Inflammatory macrophage treated with lipopolysaccharide for 4 hours (primary cell): ENCODE measurements around the gene STARD3.

Experiments used
- DNase-seq: peaks from one replicate; pipeline ENCODE4 v3.0.0-alpha.2; 2020

Gene STARD3

GRCh38 chr17:39604911-39605491 is 31.9 kb upstream of the STARD3 start:
- no peak for DNase-seq

- DNase-seq: no peak
These were observed 31.2 kb upstream of the STARD3 start for GRCh38 chr17:39605492-39606433.

- DNase-seq: no peak
These were observed 30.4 kb upstream of the STARD3 start for GRCh38 chr17:39606434-39607056.

GRCh38 chr17:39607057-39607850 is 29.7 kb upstream of the STARD3 start:
- no peak for DNase-seq

- DNase-seq: no peak
These were observed 29.2 kb upstream of the STARD3 start, which contains the start of gene NEUROD2 for GRCh38 chr17:39607851-39608130. Gene NEUROD2, minus strand, starts transcription at chr17:39607920. Its CDS starts 1,321 bp downstream, at chr17:39606599.

- DNase-seq: no peak
These were observed 28.6 kb upstream of the STARD3 start for GRCh38 chr17:39608142-39608981.

GRCh38 chr17:39609416-39610025 is 27.4 kb upstream of the STARD3 start:
- DNase-seq: no peak

- no peak for DNase-seq
These were observed 25.4 kb upstream of the STARD3 start for GRCh38 chr17:39611401-39612112.

GRCh38 chr17:39612291-39612894 is 24.6 kb upstream of the STARD3 start:
- no peak for DNase-seq

GRCh38 chr17:39612935-39613464 is 23.9 kb upstream of the STARD3 start:
- DNase-seq: no peak

- DNase-seq: no peak
These were observed 22.3 kb upstream of the STARD3 start for GRCh38 chr17:39614545-39615157.

GRCh38 chr17:39615434-39615833 is 21.5 kb upstream of the STARD3 start:
- DNase-seq: no peak

- DNase-seq: no peak
These were observed 19.9 kb upstream of the STARD3 start for GRCh38 chr17:39617100-39617445.

- DNase-seq: no peak
These were observed 19.3 kb upstream of the STARD3 start for GRCh38 chr17:39617446-39618245.

GRCh38 chr17:39618246-39618913 is 18.6 kb upstream of the STARD3 start:
- DNase-seq: no peak

GRCh38 chr17:39618956-39619785 is 17.8 kb upstream of the STARD3 start:
- no peak for DNase-seq

GRCh38 chr17:39619786-39620101 is 17.2 kb upstream of the STARD3 start:
- no peak for DNase-seq
